Stimulated activated CD4-positive, alpha-beta T cell treated with anti-CD3 and anti-CD28 coated beads, TNF-alpha, amount 100 ng/mL, for 1 hour (primary cell): ENCODE data around the gene TBX19.
"Not testable (repeated sequence)": the region's sequence is repeated elsewhere in the genome, so short reads cannot be mapped to it uniquely, and the experiment has no call there.

Source experiments
- DNase-seq, 3 donors: peaks; one replicate each; pipeline ENCODE4 v3.0.0-alpha.2; 2020; ENCODE audit warnings: low read depth in 3 of 3, low spot score in 1 of 3

Gene TBX19

GRCh38 chr1:168354335-168355269 lies 73.9 kb downstream of the TBX19 start:
- DNase-seq: not testable (repeated sequence)

DNA sequence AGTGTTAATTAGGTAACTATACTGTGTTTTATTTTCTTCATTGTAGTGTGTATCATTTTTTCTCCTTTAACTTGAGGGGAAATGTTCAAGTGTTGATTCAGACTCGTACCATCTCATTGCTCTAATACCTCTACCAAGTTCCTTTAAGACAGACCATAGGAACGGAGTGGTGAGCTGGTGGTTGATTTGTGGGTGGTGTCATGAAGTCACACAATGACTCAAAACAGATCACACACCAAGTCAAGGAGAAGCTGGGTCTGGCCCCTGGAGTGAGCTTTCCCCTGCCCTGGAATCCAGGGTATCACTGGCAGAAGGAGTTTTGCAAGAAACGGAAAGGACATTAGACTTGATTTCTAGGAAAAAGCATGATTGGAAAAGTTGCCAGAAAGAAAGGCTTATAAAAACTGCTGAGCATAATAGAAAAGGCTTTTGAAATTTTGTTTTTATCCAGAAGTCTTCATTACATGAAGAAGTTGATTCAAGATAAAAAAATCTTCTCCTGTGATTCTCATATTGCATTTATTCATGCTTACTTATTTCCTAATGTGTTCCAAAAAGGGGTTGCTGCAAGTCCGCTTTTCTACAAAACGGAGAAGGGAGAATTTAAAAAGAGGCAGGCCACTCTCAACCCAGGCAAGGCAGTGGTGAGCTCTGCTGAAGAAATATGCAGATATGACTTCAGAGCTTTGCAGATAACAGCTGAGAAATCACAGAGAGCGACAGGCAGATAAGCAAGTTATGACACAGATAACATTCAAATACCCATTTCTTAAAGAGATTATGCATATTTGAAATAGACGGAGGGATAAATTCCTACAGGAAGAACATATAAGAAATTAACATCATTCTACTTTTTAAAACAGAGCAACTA lies 79.7 kb downstream of the TBX19 start:
- DNase-seq: no peak

DNA sequence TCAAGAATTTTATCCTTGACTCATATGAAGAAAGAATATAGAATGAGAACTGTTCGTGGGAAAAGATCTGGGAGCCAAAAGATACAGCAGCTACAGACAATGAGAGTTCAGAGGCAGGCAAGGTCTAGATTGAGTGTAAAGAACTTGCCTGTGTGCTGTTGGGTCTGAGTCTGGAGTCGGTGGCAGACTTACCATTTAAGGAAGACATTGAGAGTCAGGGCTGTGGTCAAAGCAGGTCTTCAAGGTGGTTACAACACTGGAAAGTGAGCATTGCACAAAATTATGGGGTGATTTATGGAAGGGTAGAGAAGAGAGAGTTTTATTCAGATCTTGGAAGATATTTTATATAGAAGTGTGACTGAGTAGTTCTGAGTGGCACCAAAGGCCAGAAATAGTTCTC lies 80.6 kb downstream of the TBX19 start:
- DNase-seq: no peak

- peak in 1 of 3 donors; percentile 16 for DNase-seq
Observed at GRCh38 chr1:168362991-168363390, 82.3 kb downstream of the TBX19 start.
